Natural killer cell treated with Interleukin-12 subunit alpha and Interleukin-12 subunit beta and Interleukin-15 and Interleukin-18, amount 100 ng/mL, for 72 hours (primary cell): ENCODE results near the gene SNAPC4. TPM values are rescaled to one million over a fixed set of nuclear protein-coding genes. Genes with fewer than 3 reads are reported as not detected.
A peak's percentile ranks its signal among the peaks of the same experiment; 100 is the strongest.

Experiments
- ATAC-seq, 2 donors: fragments of 150-1000 bp; cut with Tn5 transposase in 1 of 2; sonication (Bioruptor Pico), chemical (Tn5 transposase) in 1 of 2; 2 replicates each; pipeline ENCODE4 v1.10.0; 2021
- DNase-seq: peaks from one replicate; pipeline ENCODE4 v3.0.0; 2022; ENCODE audit warnings: low spot score
- H3K27ac Mint-ChIP-seq, 2 donors: 1 replicate in 1 of 2; 2 replicates in 1 of 2; pipeline ENCODE4 v1.8.0; 2022; ENCODE audit warnings: mixed read lengths in 2 of 2, mild to moderate bottlenecking in 1 of 2, moderate library complexity in 1 of 2
- H3K27me3 Mint-ChIP-seq, 2 donors: 1 replicate in 1 of 2; 2 replicates in 1 of 2; pipeline ENCODE4 v1.8.0; 2022; ENCODE audit warnings: mixed read lengths in 2 of 2
- H3K36me3 Mint-ChIP-seq: one replicate; pipeline ENCODE4 v1.8.0; 2022; ENCODE audit warnings: mixed read lengths
- H3K4me1 Mint-ChIP-seq, 2 donors: 1 replicate in 1 of 2; 2 replicates in 1 of 2; pipeline ENCODE4 v1.8.0; 2022; ENCODE audit warnings: low read depth in 2 of 2, mixed read lengths in 2 of 2, mild to moderate bottlenecking in 1 of 2
- H3K4me3 Mint-ChIP-seq: one replicate; pipeline ENCODE4 v1.8.0; 2022; ENCODE audit warnings: mixed read lengths
- H3K9me3 Mint-ChIP-seq: 2 replicates; pipeline ENCODE4 v1.8.0; 2022; ENCODE audit warnings: mixed read lengths
- total RNA-seq, 2 donors: library from RNA; stranded (reverse); gene quantifications; one replicate each; pipeline ENCODE4 v1.2.3, GENCODE V29; 2022

SNAPC4 gene
- total RNA-seq, 2 donors from 2014 or later, result 11.3 to 48.5 TPM

DNA sequence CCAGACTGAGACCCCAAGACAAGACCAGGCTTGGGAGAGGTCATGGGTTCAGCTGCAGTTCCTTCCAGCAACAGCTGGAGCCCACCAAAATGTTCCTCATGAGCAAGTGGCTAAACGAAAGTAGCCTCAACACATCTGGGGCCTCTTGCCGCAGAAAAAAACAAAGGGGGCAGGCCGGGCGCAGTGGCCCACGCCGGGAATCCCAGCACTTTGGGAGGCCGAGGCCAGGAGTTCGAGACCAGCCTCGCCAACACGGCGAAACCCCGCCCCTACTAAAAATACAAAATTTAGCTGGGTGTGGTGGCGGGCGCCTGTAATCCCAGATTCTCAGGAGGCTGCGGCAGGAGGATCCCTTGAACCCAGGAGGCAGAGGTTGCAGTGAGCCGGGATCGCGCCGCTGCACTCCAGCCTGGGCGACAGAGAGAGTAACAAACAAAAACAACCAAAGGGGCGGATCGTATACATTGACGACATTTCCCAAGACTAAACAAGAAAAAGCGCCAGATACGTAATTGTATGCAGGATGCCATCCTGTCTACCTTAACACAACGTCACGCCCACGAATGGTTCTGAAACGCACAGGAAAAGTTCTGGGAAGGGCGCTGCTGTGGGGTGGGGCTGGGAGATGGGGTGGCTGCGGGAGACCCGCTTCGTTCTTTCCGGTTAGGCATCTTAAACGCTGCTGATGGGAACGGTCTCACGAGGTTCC, 38.0 kb upstream of the SNAPC4 start:
- peak overlapping the region; percentile 79 for H3K4me3 Mint-ChIP-seq
- no peaks in the 10 kb centered on the region for H3K9me3 Mint-ChIP-seq
- DNase-seq (no peak), ATAC-seq (no peak)
- peak overlapping the region in 1 of 2 donors; percentile 61 for H3K27ac Mint-ChIP-seq
- no peaks in the 10 kb centered on the region for H3K27me3 Mint-ChIP-seq
- peaks cover 6% of the 10 kb centered on the region for H3K36me3 Mint-ChIP-seq
- H3K4me1 Mint-ChIP-seq, result peaks cover 11 to 18% of the 10 kb centered on the region in 2 donors

DNA sequence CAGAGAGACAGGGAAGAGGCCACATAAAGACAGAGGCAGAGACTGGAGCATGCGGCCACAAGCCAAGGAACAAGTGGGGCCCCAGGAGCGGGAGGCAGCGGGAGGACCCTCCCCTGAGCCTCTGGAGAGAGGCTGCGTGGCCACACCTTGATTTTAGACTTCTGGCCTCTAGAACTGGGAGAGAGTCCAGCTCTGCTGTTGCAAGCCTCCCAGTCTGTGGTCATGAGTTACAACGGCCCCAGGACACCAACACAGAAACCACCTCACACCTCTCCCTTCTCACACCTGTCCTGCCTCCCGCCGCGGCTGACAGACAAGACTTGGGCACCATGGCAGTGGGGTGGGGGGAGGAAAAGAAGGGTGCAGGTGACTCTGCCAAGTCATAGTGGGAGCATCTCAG, 37.5 kb upstream of the SNAPC4 start:
- no peaks in the 10 kb centered on the region for H3K9me3 Mint-ChIP-seq
- peak overlapping the region; percentile 79 for H3K4me3 Mint-ChIP-seq
- H3K27ac Mint-ChIP-seq, result no peak overlapping the region
- no peaks in the 10 kb centered on the region for H3K27me3 Mint-ChIP-seq
- DNase-seq (no peak), ATAC-seq (no peak)
- peaks cover 11 to 20% of the 10 kb centered on the region in 2 donors for H3K4me1 Mint-ChIP-seq
- H3K36me3 Mint-ChIP-seq, result peaks cover under 1% of the 10 kb centered on the region

- no peaks in the 10 kb centered on the region for H3K36me3 Mint-ChIP-seq
These were observed 36.2 kb upstream of the SNAPC4 start for GRCh38 chr9:136436055-136436634.

GRCh38 chr9:136434580-136435169, 34.7 kb upstream of the SNAPC4 start:
- DNase-seq (no peak), ATAC-seq (no peak)
- no peak overlapping the region for H3K4me3 Mint-ChIP-seq
- no peaks in the 10 kb centered on the region for H3K27me3 Mint-ChIP-seq
- H3K36me3 Mint-ChIP-seq, result no peaks in the 10 kb centered on the region
- no peaks in the 10 kb centered on the region for H3K9me3 Mint-ChIP-seq
- H3K4me1 Mint-ChIP-seq, result peaks cover 11 to 20% of the 10 kb centered on the region in 2 donors
- no peak overlapping the region for H3K27ac Mint-ChIP-seq

More at GRCh38 chr9:136436055-136436634, 36.2 kb upstream of the SNAPC4 start:
- peak overlapping the region; percentile 79 for H3K4me3 Mint-ChIP-seq
- peaks cover 11 to 20% of the 10 kb centered on the region in 2 donors for H3K4me1 Mint-ChIP-seq
- H3K27me3 Mint-ChIP-seq, result no peaks in the 10 kb centered on the region
- no peak for ATAC-seq
- H3K9me3 Mint-ChIP-seq, result no peaks in the 10 kb centered on the region
- DNase-seq, result no peak
- H3K27ac Mint-ChIP-seq, result no peak overlapping the region

- H3K27ac Mint-ChIP-seq, result no peak overlapping the region
- DNase-seq (no peak), ATAC-seq (no peak)
- no peaks in the 10 kb centered on the region for H3K36me3 Mint-ChIP-seq
- no peaks in the 10 kb centered on the region for H3K27me3 Mint-ChIP-seq
- H3K9me3 Mint-ChIP-seq, result no peaks in the 10 kb centered on the region
- peaks cover 11 to 20% of the 10 kb centered on the region in 2 donors for H3K4me1 Mint-ChIP-seq
- H3K4me3 Mint-ChIP-seq, result no peak overlapping the region
These were observed 34.0 kb upstream of the SNAPC4 start for GRCh38 chr9:136433849-136434579.

DNA sequence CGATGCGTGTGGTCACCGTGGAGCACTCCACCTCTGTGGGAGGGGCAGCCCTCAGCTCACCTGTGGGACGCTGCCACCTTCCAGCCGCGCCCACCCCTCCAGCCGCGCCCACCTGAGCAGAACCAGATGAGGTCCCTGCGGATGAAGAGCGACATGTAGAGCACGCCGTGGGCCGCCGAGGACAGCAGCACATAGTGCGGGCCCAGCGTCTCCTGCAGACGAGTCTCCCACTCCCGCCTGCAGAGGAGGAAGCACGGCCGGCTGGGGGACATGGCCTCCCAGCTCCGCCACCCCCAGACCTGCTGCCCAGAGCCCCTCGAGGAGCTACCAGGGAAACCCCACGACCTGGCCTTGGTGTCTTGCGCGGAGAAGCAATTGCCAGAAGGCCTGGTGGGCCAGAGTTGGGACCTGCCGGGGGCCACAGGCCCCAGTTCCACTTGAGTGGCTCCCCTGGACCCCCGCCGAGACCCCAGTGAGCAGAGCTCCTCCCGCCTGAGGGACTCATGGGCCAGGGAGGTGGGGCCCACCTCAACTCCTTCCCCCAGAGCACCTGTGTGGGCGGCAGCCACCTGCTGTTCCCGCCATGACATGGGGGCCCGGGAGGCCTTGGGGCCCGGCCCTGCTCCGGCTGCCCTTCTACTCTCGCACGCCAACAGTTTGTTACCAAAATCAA, 33.2 kb upstream of the SNAPC4 start:
- Mint-ChIP-seq H3K4me3 (no peak overlapping the region), H3K27ac (no peak overlapping the region), H3K9me3 (no peaks in the 10 kb centered on the region), H3K4me1 (peaks cover 11 to 17% of the 10 kb centered on the region in 2 donors), H3K27me3 (no peaks in the 10 kb centered on the region), H3K36me3 (no peaks in the 10 kb centered on the region)
- ATAC-seq, result no peak
- no peak for DNase-seq

GRCh38 chr9:136432591-136432990, 32.6 kb upstream of the SNAPC4 start:
- DNase-seq (no peak), ATAC-seq (no peak)
- Mint-ChIP-seq H3K36me3 (no peaks in the 10 kb centered on the region), H3K4me3 (no peak overlapping the region), H3K27me3 (no peaks in the 10 kb centered on the region), H3K27ac (no peak overlapping the region), H3K9me3 (no peaks in the 10 kb centered on the region), H3K4me1 (peaks cover 11 to 15% of the 10 kb centered on the region in 2 donors)

DNA sequence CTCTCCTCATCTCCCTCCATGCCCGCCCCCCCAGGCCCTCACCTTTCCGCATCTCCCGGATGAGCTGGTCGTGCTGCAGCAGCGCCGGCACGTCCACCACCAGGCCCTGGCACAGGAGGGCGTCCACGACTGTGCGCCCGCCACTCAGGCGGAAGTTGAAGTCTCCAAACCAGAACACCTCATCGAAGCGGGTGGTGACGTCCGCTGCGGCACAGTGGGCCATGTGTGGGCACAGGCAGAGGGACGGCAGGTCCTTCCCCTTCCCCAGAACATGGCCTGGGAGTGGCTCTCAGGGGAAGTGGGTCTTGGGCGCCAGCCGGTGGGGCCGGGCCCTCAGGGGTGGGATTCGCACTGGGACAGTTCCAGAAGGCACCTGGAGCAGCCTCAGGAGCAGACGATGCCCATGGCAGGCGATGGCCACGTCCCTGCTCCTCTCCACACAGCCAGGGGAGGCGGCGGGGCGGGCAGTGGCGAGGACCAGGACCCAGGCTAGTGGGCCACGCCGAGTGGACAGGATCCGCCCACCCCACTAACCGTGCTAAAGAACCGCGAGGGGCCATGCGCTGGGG, 31.9 kb upstream of the SNAPC4 start:
- H3K36me3 Mint-ChIP-seq, result no peaks in the 10 kb centered on the region
- ATAC-seq, result no peak
- no peaks in the 10 kb centered on the region for H3K9me3 Mint-ChIP-seq
- no peaks in the 10 kb centered on the region for H3K27me3 Mint-ChIP-seq
- no peak overlapping the region for H3K27ac Mint-ChIP-seq
- no peak overlapping the region for H3K4me3 Mint-ChIP-seq
- peaks cover 4 to 11% of the 10 kb centered on the region in 2 donors for H3K4me1 Mint-ChIP-seq
- no peak for DNase-seq

- Mint-ChIP-seq H3K9me3 (no peaks in the 10 kb centered on the region), H3K4me1 (peaks cover 0 to 3% of the 10 kb centered on the region in 2 donors), H3K4me3 (no peak overlapping the region), H3K27ac (no peak overlapping the region), H3K36me3 (no peaks in the 10 kb centered on the region), H3K27me3 (no peaks in the 10 kb centered on the region)
- DNase-seq (no peak), ATAC-seq (no peak)
These were observed 30.7 kb upstream of the SNAPC4 start for GRCh38 chr9:136430588-136431234.

DNA sequence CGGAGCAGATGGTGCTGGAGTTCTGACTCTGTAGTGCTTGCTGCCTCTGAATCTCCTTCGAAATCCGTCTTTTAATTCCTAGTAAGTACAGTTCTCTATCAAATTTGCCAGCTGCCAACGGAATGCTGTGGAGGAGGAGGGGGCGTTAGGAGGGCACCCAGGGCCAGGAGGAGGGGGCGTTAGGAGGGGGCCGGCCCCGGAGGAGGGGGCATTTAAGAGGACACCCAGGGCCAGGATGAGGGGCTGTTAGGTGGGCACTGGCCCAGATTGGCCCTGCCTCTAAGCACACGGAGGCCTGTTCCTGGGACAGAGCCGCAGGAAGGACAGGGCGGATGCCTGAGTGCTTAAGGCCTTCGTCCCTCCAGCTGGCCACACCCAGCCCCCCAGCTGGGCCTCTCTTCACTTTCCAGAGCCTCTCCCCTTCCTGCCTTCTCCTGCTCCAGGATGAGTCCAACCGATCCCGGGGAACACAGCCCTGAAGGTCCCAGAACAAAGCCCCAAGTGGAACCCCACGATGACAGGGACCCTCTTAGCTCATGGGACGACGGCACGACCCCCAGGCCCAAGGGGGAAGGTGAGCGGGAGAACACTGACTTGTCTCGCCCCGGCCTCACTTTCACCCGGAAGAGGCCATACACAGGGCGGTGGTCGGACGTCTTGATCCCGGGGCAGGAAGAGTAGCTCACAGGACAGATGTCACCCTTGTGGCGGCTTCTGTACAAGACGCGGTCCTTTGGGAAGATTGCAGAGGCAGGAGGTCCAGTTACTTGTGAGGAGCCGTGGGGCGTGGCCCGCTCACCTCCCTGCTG, 29.9 kb upstream of the SNAPC4 start:
- H3K27me3 Mint-ChIP-seq, result no peaks in the 10 kb centered on the region
- H3K4me1 Mint-ChIP-seq, result peaks cover 0 to 3% of the 10 kb centered on the region in 2 donors
- H3K9me3 Mint-ChIP-seq, result no peaks in the 10 kb centered on the region
- H3K27ac Mint-ChIP-seq, result no peak overlapping the region
- no peak for DNase-seq
- H3K36me3 Mint-ChIP-seq, result no peaks in the 10 kb centered on the region
- no peak for ATAC-seq
- no peak overlapping the region for H3K4me3 Mint-ChIP-seq

DNA sequence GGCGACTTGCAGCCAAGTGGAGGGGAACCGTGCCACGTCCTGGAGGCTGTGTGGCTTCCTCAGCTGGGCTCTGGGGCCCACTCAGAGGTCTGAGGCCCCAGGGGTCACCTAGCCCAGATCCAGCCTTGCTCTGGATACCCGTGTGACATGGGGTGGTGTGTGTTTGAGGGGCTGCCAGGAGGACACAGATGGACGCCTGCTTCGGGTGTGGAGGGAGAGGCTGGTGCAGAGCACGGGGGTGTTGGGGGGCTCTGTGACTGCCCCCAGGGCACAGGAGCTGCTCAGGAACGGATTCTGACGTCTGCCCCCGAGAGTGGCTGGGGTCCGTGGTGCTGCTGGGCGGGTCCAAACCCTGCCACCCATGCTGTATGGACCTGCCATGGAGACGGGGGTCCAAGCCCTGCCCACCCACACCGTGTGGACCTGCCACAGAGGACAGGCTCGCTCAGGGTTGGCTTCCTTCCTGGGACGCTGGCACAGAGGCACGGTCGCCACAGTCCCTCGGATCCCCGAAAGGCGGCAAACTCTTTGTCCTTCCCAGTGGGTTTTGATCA, 29.2 kb upstream of the SNAPC4 start:
- Mint-ChIP-seq H3K27ac (no peak overlapping the region), H3K4me3 (no peak overlapping the region), H3K9me3 (no peaks in the 10 kb centered on the region), H3K36me3 (no peaks in the 10 kb centered on the region), H3K4me1 (peaks cover 0 to 3% of the 10 kb centered on the region in 2 donors), H3K27me3 (no peaks in the 10 kb centered on the region)
- DNase-seq, result no peak
- peak in 1 of 2 donors; percentile 18 for ATAC-seq

DNA sequence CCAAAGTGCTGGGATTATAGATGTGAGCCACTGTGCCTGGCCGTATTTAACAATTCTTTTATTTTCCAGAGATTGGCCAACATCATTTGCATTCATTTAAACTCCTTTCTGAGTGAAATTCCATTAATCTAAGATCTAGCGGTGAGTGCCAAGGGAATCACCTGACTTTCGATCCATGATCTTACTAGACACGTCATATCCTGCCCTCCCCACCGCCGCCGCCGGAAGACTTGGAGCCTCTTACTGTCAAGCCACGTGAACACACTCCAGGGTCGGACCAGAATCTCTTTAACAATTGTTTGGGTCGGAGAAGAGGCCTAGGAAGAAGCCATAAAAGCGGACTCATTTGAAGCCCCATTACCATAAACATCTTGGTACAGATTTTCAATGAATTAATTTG, 26.8 kb upstream of the SNAPC4 start:
- no peak overlapping the region for H3K27ac Mint-ChIP-seq
- ATAC-seq (no peak), DNase-seq (no peak)
- H3K9me3 Mint-ChIP-seq, result no peaks in the 10 kb centered on the region
- H3K4me3 Mint-ChIP-seq, result no peak overlapping the region
- H3K4me1 Mint-ChIP-seq, result no peaks in the 10 kb centered on the region
- no peaks in the 10 kb centered on the region for H3K36me3 Mint-ChIP-seq
- H3K27me3 Mint-ChIP-seq, result no peaks in the 10 kb centered on the region
